GM12878 (cell line): ENCODE data around the gene TRIP4. TPM values are rescaled to one million over a fixed set of nuclear protein-coding genes. Genes with fewer than 3 reads are reported as not detected.

Source experiments
- ATAC-seq: fragments of 200-7000 bp; cut with Tn5 transposase; 3 replicates; pipeline ENCODE4 v1.9.1; 2020; ENCODE audit warnings: mild to moderate bottlenecking, moderate library complexity
- BruUV-seq: library from RNA; stranded (reverse); fragments of 400-500 nt; replicated peaks from 2 replicates; lab custom pipeline; 2021; lab: Mats Ljungman, UMichigan
- CTCF ChIA-PET: fragments of 300-600 bp; sonication (Branson Sonifier 250); formaldehyde crosslinking; extraction: SDS; loops from one replicate; lab custom pipeline; 2021; ENCODE audit warnings: inconsistent platforms; lab: Yijun Ruan, JAX
- POLR2A ChIA-PET: fragments of 350-600 bp; formaldehyde crosslinking; extraction: SDS; loops from one replicate; lab custom pipeline; 2021; ENCODE audit warnings: inconsistent platforms; lab: Charles Lee
- RAD21 ChIA-PET: fragments of 300-600 bp; sonication (Branson Sonifier 250); formaldehyde crosslinking; loops from one replicate; lab custom pipeline; 2023; ENCODE audit warnings: antibody characterized with exemption; ENCODE audit not compliant: unreplicated experiment; lab: Charles Lee
- SMC1A ChIA-PET: fragments of 300-600 bp; sonication (Branson Sonifier 250); formaldehyde crosslinking; loops from one replicate; lab custom pipeline; 2023; ENCODE audit not compliant: unreplicated experiment, uncharacterized antibody; lab: Charles Lee
- DNase-seq: peaks from one replicate; pipeline ENCODE4 v3.0.0-alpha.2; 2011; ENCODE audit warnings: low read depth, low spot score
- FAIRE-seq: peaks from 3 replicates; lab custom pipeline; 2011; peaks lifted over from hg19 to GRCh38; lab: Jason Lieb, UNC
- H2AFZ ChIP-seq: 2 replicates; pipeline ENCODE4 v1.6.0; 2011; ENCODE audit warnings: low read depth, low read length, control low read depth; ENCODE audit not compliant: control insufficient read depth
- H3K27ac ChIP-seq: 2 replicates; pipeline ENCODE4 v1.5.1; 2011; ENCODE audit warnings: control low read depth; ENCODE audit not compliant: control insufficient read depth, insufficient read depth
- H3K27me3 ChIP-seq, 2 experiments: replicated peaks in 1 of 2; 2 replicates each; pipeline versions ENCODE4 v1.6.0 to v1.6.1; 2011; ENCODE audit warnings: low read length in 1 of 2; ENCODE audit not compliant: control insufficient read depth in 2 of 2, insufficient read depth in 2 of 2
- H3K36me3 ChIP-seq, 2 experiments: 2 replicates each; pipeline ENCODE4 v1.5.1; 2011; ENCODE audit warnings: low read length in 1 of 2; ENCODE audit not compliant: control insufficient read depth in 2 of 2, insufficient read depth in 2 of 2
- H3K4me1 ChIP-seq: 2 replicates; pipeline ENCODE4 v1.6.1; 2011; ENCODE audit warnings: mild to moderate bottlenecking, low read length, moderate library complexity, mixed read lengths; ENCODE audit not compliant: control insufficient read depth, insufficient read depth
- H3K4me2 ChIP-seq: 2 replicates; pipeline ENCODE4 v1.6.0; 2011; ENCODE audit warnings: control low read depth; ENCODE audit not compliant: control insufficient read depth, insufficient read depth
- H3K4me3 ChIP-seq: fragments of 200-600 bp; sonication (generic); 2 replicates; pipeline ENCODE4 v1.5.1; 2016
- H3K79me2 ChIP-seq: 2 replicates; pipeline ENCODE4 v1.6.0; 2011; ENCODE audit warnings: low read length; ENCODE audit not compliant: control insufficient read depth, insufficient read depth
- H3K9ac ChIP-seq: 2 replicates; pipeline ENCODE4 v1.8.0; 2011; ENCODE audit warnings: low read length, control low read depth, mixed read lengths; ENCODE audit not compliant: control insufficient read depth, insufficient read depth
- H3K9me3 ChIP-seq: replicated peaks from 3 replicates; pipeline ENCODE4 v1.5.1; 2011; ENCODE audit warnings: mild to moderate bottlenecking, low read length; ENCODE audit not compliant: control insufficient read depth, insufficient read depth
- H4K20me1 ChIP-seq: 2 replicates; pipeline ENCODE4 v1.6.0; 2011; ENCODE audit not compliant: control insufficient read depth, insufficient read depth
- ASH2L ChIP-seq: fragments of 300-600, 200-600 bp; sonication (generic); IDR thresholded peaks from 2 replicates; pipeline ENCODE4 v1.6.1; 2017; ENCODE audit warnings: low read depth, mild to moderate bottlenecking, borderline replicate concordance
- ATF2 ChIP-seq: IDR thresholded peaks from 2 replicates; pipeline ENCODE4 v1.6.1; 2012; ENCODE audit warnings: low read length, inconsistent platforms
- BRCA1 ChIP-seq: IDR thresholded peaks from 2 replicates; pipeline ENCODE4 v1.6.1; 2011; ENCODE audit warnings: low read depth, low read length, improper control_type of control experiment
- CHD4 ChIP-seq: fragments of 200-600 bp; sonication (generic); IDR thresholded peaks from 2 replicates; pipeline ENCODE4 v1.6.1; 2016; ENCODE audit warnings: mild to moderate bottlenecking
- FOS ChIP-seq: IDR thresholded peaks from 3 replicates; pipeline ENCODE4 v1.6.1; 2011; ENCODE audit warnings: borderline replicate concordance; ENCODE audit not compliant: insufficient read length; ENCODE audit errors: extremely low read depth
- HDAC2 ChIP-seq: fragments of 200-600 bp; sonication (generic); IDR thresholded peaks from 2 replicates; pipeline ENCODE4 v1.6.1; 2017
- JUNB ChIP-seq: IDR thresholded peaks from 2 replicates; pipeline ENCODE4 v1.6.1; 2016; ENCODE audit warnings: antibody characterized with exemption, mild to moderate bottlenecking
- MTA2 ChIP-seq: fragments of 450-650 bp; IDR thresholded peaks from 2 replicates; pipeline ENCODE4 v1.6.1; 2016; ENCODE audit warnings: low read depth, mild to moderate bottlenecking, moderate library complexity
- POLR2AphosphoS2 ChIP-seq: IDR thresholded peaks from 2 replicates; pipeline ENCODE4 v1.6.1; 2011; ENCODE audit warnings: low read depth, mild to moderate bottlenecking, low read length, improper control_type of control experiment, moderate library complexity
- SMARCA5 ChIP-seq: fragments of 450-650 bp; IDR thresholded peaks from 2 replicates; pipeline ENCODE4 v1.6.1; 2017; ENCODE audit warnings: mild to moderate bottlenecking
- SMC3 ChIP-seq: IDR thresholded peaks from 2 replicates; pipeline ENCODE4 v1.6.1; 2011; ENCODE audit warnings: low read length, improper control_type of control experiment, borderline replicate concordance
- TCF12 ChIP-seq: IDR thresholded peaks from 2 replicates; pipeline ENCODE4 v1.6.1; 2011; ENCODE audit warnings: low read depth, mild to moderate bottlenecking, low read length
- USF1 ChIP-seq: IDR thresholded peaks from 2 replicates; pipeline ENCODE4 v1.6.1; 2011; ENCODE audit warnings: borderline replicate concordance, low read depth, mild to moderate bottlenecking, moderate library complexity, mixed read lengths, low read length; ENCODE audit not compliant: insufficient read depth; ENCODE audit errors: extremely low read length
- ZBED1 ChIP-seq: IDR thresholded peaks from 2 replicates; pipeline ENCODE4 v1.6.1; 2016; ENCODE audit warnings: borderline replicate concordance
- ZNF274 ChIP-seq: IDR thresholded peaks from one replicate; pipeline ENCODE4 v1.8.0; 2011; ENCODE audit not compliant: insufficient read length, insufficient read depth
- in situ Hi-C: fragments of 300-500 bp; cut with MboI; formaldehyde crosslinking; loops from 9 replicates; pipeline ENCODE4 v1.14.3; 2018; ENCODE audit warnings: mixed read lengths
- intact Hi-C: fragments of 100-400 bp; cut with micrococcal nuclease; formaldehyde crosslinking; loops from one replicate; pipeline ENCODE4 v1.14.2; 2022; ENCODE audit not compliant: unreplicated experiment
- polyA plus RNA-seq, 11 experiments: library from polyadenylated mRNA; depleted of rRNA in 4 of 11; unstranded in 6 of 11; stranded (reverse) in 5 of 11; fragments of >200 nt; fragmentation: Nextera tagmentation in 4 of 11; fragmentation: Illumina TruSeq in 1 of 11; extraction: Ambion mirVana in 4 of 11; extraction: Trizol in 1 of 11; gene quantifications; 1 replicate in 1 of 11; 2 replicates in 10 of 11; pipeline versions ENCODE4 v1.2.1 to v1.2.3, GENCODE V29; 2011 to 2016; ENCODE audit warnings: inconsistent platforms in 2 of 11, missing spikeins in 2 of 11, low read depth in 1 of 11
- total RNA-seq, 4 experiments: library from RNA; depleted of rRNA in 3 of 4; stranded (reverse); fragments of >200 nt in 3 of 4; fragmentation: Illumina TruSeq in 1 of 4; extraction: Trizol in 1 of 4; gene quantifications; 2 replicates each; pipeline versions ENCODE4 v1.2.1 to v1.2.3, GENCODE V29; 2013 to 2021

The TRIP4 gene
- total and polyA plus RNA-seq, 10 of the 15 experiments (the other 5 are each of a cell fraction or from before 2014, with no cell fraction given) = 6.4 to 24.5 (median 20.0) TPM

- Histone ChIP-seq H3K4me1 (no peaks in the 10 kb centered on the region), H4K20me1 (no peaks in the 10 kb centered on the region), H3K79me2 (peaks cover 10% of the 10 kb centered on the region), H3K9ac (no peak overlapping the region), H3K9me3 (no peaks in the 10 kb centered on the region), H3K4me3 (no peak overlapping the region), H3K27me3 (no peaks in the 10 kb centered on the region), H2AFZ (no peak overlapping the region), H3K36me3 (peaks cover 0 to 3% of the 10 kb centered on the region in 2 experiments; a peak in 1 of 4 replicates), H3K27ac (no peak overlapping the region), H3K4me2 (no peak overlapping the region)
- in situ Hi-C loops = no loop called here
- DNase-seq (no peak), FAIRE-seq (no peak), ATAC-seq (no peak)
- ChIA-PET CTCF (no interaction called here), RAD21 (no interaction called here), POLR2A (interaction anchor here (0.7 kb wide), 2 partner anchors 9 to 22 kb away, joined by 3 to 4 read pairs; no protein-coding TSS in a partner anchor), SMC1A (interaction anchor here (1.0 to 1.6 kb wide), 3 partner anchors 14 to 89 kb away, joined by 3 read pairs; no protein-coding TSS in a partner anchor)
- intact Hi-C loops = no loop called here
- no TSS peak for BruUV-seq
- TF ChIP-seq ZBED1 (no peak), JUNB (no peak), MTA2 (no peak), HDAC2 (no peak), SMARCA5 (no peak)
Measured at GRCh38 chr15:64485796-64486195, 98.2 kb downstream of the TRIP4 start.

- ChIA-PET CTCF (interaction anchor here (0.9 to 1.0 kb wide), 2 partner anchors 10 to 13 kb away, joined by 3 to 5 read pairs; no protein-coding TSS in a partner anchor), SMC1A (interaction anchor here (0.9 to 2.0 kb wide), 7 partner anchors 10 to 145 kb away, joined by 3 to 5 read pairs (median 3); no protein-coding TSS in a partner anchor), RAD21 (no interaction called here), POLR2A (interaction anchor here (0.5 kb wide), 1 partner anchor 815 kb away, joined by 3 read pairs; no protein-coding TSS in a partner anchor)
- Histone ChIP-seq H3K4me1 (no peaks in the 10 kb centered on the region), H3K9me3 (no peaks in the 10 kb centered on the region), H3K36me3 (peaks cover 0 to 6% of the 10 kb centered on the region in 2 experiments; a peak in 1 of 4 replicates), H4K20me1 (no peaks in the 10 kb centered on the region), H2AFZ (no peak overlapping the region), H3K4me2 (no peak overlapping the region), H3K9ac (no peak overlapping the region), H3K4me3 (no peak overlapping the region), H3K79me2 (peaks cover 16% of the 10 kb centered on the region), H3K27me3 (no peaks in the 10 kb centered on the region), H3K27ac (no peak overlapping the region)
- ATAC-seq = no peak
- no TSS peak for BruUV-seq
- intact Hi-C loops (no loop called here), in situ Hi-C loops (no loop called here)
- no peak for DNase-seq
- no peak for FAIRE-seq
- TF ChIP-seq ZNF274 (no peak), SMC3 (no peak), ZBED1 (no peak), USF1 (no peak), ASH2L (no peak), BRCA1 (no peak), POLR2AphosphoS2 (no peak), FOS (no peak), CHD4 (no peak), ATF2 (no peak), TCF12 (no peak)
Measured at GRCh38 chr15:64490598-64491259, 103.1 kb downstream of the TRIP4 start.
